ENCODE measurements around the gene ADAMTSL1.

- TF ChIP-seq EP300 (IDR thresholded peaks at IDR 0.05), result no peak
- no peak for TF ChIP-seq CTCF (IDR thresholded peaks at IDR 0.05)
- TF ChIP-seq POLR2AphosphoS5 (IDR thresholded peaks at IDR 0.05), result no peak
Observed at GRCh38 chr9:18811171-18811570, 337.2 kb downstream of the ADAMTSL1 start.
